GM18873 (cell line): ENCODE measurements around the gene LAMTOR2.
A peak's percentile ranks its signal among the peaks of the same experiment; 100 is the strongest.
"Not testable (repeated sequence)": the region's sequence is repeated elsewhere in the genome, so short reads cannot be mapped to it uniquely, and the experiment has no call there.

ENCODE experiments used
- ATAC-seq: cut with Tn5 transposase; IDR thresholded peaks from one replicate; pipeline ENCODE4 v1.9.1; 2021; ENCODE audit warnings: mild to moderate bottlenecking, moderate library complexity, moderate number of reproducible peaks; ENCODE audit not compliant: unreplicated experiment, low FRiP score

The LAMTOR2 gene

GRCh38 chr1:156054500-156055280 is at the start of gene LAMTOR2:
Gene LAMTOR2, plus strand, starts transcription at chr1:156054782. Its CDS starts 108 bp downstream, at chr1:156054890.
- peak; percentile 70 for ATAC-seq

- ATAC-seq = no peak
These were observed 49.6 kb upstream of the LAMTOR2 start for GRCh38 chr1:156004843-156005584.

- ATAC-seq = no peak
These were observed 47.8 kb upstream of the LAMTOR2 start for GRCh38 chr1:156006666-156007376.

- ATAC-seq = no peak
These were observed 45.2 kb upstream of the LAMTOR2 start for GRCh38 chr1:156009404-156009803.

GRCh38 chr1:156012051-156012817 is 42.3 kb upstream of the LAMTOR2 start:
- peak; percentile 75 for ATAC-seq

- no peak for ATAC-seq
These were observed 39.8 kb upstream of the LAMTOR2 start for GRCh38 chr1:156014829-156015228.

GRCh38 chr1:156019946-156020292 is 34.7 kb upstream of the LAMTOR2 start:
- no peak for ATAC-seq

- ATAC-seq = peak; percentile 94
These were observed 34.1 kb upstream of the LAMTOR2 start, which contains the start of gene SSR2 for GRCh38 chr1:156020293-156021092. Gene SSR2, minus strand, starts transcription at chr1:156020951. Its CDS starts 784 bp downstream, at chr1:156020167.

- ATAC-seq = no peak
These were observed 33.5 kb upstream of the LAMTOR2 start for GRCh38 chr1:156021093-156021428.

- no peak for ATAC-seq
These were observed 32.6 kb upstream of the LAMTOR2 start for GRCh38 chr1:156021954-156022353.

- ATAC-seq = no peak
These were observed 29.8 kb upstream of the LAMTOR2 start for GRCh38 chr1:156024801-156025200.

- ATAC-seq = no peak
These were observed 28.7 kb upstream of the LAMTOR2 start for GRCh38 chr1:156025876-156026275.

GRCh38 chr1:156026588-156026987 is 28.0 kb upstream of the LAMTOR2 start:
- no peak for ATAC-seq

- ATAC-seq = no peak
These were observed 21.6 kb upstream of the LAMTOR2 start for GRCh38 chr1:156033011-156033410.

GRCh38 chr1:156034991-156035390 is 19.6 kb upstream of the LAMTOR2 start:
- not testable (repeated sequence) for ATAC-seq

GRCh38 chr1:156042828-156043227 is 11.8 kb upstream of the LAMTOR2 start:
- ATAC-seq = no peak

GRCh38 chr1:156045076-156045475 is 9.5 kb upstream of the LAMTOR2 start:
- no peak for ATAC-seq

- no peak for ATAC-seq
These were observed 5.8 kb upstream of the LAMTOR2 start for GRCh38 chr1:156048663-156049258.

- no peak for ATAC-seq
These were observed 4.2 kb upstream of the LAMTOR2 start for GRCh38 chr1:156050376-156050775.
